DND-41 (cell line): Measurements from ENCODE around the gene SLX4IP.

Experiments used
- CTCF ChIP-seq: IDR thresholded peaks from 2 replicates; pipeline ENCODE4 v1.5.1; 2012; ENCODE audit warnings: borderline replicate concordance, low read length, moderate library complexity, mild to moderate bottlenecking; ENCODE audit not compliant: poor library complexity, severe bottlenecking; ENCODE audit errors: extremely low read depth
- EZH2 ChIP-seq: IDR thresholded peaks from 3 replicates; pipeline ENCODE4 v1.6.1; 2012; ENCODE audit warnings: borderline replicate concordance, low read depth, mild to moderate bottlenecking, moderate library complexity, low read length, inconsistent platforms; ENCODE audit not compliant: severe bottlenecking

GRCh38 chr20:10550204-10551118, 115.4 kb downstream of the SLX4IP start:
- TF ChIP-seq CTCF (no peak), EZH2 (no peak)
